HG02588 (cell line): ENCODE data around the gene DHRS3.
"Not testable (repeated sequence)": the region's sequence is repeated elsewhere in the genome, so short reads cannot be mapped to it uniquely, and the experiment has no call there.

Experiments used
- ATAC-seq: cut with Tn5 transposase; IDR thresholded peaks from one replicate; pipeline ENCODE4 v1.9.1; 2021; ENCODE audit warnings: mild to moderate bottlenecking, moderate library complexity; ENCODE audit not compliant: unreplicated experiment

The DHRS3 gene, protein sequence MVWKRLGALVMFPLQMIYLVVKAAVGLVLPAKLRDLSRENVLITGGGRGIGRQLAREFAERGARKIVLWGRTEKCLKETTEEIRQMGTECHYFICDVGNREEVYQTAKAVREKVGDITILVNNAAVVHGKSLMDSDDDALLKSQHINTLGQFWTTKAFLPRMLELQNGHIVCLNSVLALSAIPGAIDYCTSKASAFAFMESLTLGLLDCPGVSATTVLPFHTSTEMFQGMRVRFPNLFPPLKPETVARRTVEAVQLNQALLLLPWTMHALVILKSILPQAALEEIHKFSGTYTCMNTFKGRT

DNA sequence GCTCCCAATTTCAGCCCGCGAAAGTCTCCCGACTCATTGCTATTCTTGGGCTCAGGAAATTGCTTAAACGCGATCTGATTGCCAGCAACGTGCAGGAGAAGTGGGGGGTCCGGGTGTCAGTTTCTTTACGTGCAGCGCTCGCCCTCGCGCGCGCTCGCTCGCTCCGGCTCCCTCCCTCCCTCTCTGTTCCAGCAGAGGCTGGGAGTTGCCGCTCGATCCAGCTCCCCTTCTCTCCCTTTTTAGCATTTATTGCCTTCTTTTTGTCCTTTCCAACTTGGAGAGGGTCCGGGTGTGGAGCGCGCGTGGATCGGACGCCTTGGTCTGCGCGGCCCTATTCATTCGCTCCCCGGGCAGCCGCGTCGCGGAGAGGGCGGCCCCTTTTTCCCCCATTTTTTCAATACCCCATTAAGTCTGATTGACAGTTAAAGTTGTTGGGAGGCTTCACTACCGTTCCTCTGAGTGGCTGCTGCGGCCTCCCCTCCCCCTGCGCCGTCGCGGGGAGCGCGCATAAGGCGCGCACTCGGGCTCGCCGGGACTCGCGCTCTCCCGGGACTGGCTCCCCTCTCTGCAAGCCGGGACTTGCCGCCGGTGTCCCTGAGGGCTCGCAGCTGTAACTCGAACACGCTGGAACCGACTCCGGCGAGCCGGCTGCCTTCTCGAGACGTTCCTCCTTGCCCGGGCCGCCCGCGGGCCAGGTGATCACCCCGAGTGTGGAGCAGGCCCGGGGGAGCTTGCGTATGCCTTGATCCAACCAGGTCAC is at the start of gene DHRS3:
Gene DHRS3 (minus strand): TSS at position 310 of the 760 bp plus-strand sequence. CDS start 862 bp downstream, outside the sequence.
- ATAC-seq, result peak; percentile 51

DNA sequence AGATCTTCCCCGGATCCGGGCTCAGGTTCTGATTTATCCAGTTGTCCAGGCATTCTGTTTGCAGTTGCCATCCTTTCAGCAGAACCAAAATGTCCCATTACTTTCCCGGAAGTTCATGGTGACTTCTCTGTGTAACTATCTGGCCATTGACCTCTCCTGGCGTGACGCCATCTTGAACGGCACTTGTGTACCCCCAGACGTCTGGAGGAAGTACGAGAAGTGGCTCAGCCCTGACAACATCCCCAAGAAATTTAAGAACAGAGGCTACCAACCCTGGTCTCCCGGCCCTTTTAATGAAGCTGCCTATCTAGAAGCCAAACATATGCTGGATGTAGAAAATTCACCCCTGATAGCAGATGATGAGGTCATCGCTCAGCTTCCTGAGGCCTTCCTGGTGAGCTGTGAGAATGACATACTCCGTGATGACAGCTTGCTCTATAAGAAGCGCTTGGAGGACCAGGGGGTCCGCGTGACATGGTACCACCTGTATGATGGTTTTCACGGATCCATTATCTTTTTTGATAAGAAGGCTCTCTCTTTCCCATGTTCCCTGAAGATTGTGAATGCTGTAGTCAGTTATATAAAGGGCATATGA is 48.2 kb upstream of the DHRS3 start:
- no peak for ATAC-seq

DNA sequence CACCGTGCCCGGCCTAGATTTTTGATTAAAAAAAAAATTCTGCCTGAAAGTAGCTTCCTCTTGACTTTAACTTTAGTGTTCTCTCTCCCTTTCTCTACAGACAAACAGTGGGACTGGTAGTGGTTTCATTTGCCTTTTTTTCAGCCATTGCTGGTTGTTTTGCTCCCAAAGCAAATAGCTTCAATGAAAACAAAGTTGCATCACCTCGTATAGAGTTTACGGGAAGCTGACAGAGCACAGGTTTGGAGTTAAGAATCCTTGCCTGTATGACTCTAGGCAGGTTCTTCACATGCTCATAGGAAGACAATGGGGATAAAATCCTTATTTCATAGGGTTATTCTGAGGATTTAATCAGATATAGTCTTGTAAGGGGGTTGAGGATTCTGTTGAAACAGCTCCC is 47.5 kb upstream of the DHRS3 start:
- no peak for ATAC-seq

DNA sequence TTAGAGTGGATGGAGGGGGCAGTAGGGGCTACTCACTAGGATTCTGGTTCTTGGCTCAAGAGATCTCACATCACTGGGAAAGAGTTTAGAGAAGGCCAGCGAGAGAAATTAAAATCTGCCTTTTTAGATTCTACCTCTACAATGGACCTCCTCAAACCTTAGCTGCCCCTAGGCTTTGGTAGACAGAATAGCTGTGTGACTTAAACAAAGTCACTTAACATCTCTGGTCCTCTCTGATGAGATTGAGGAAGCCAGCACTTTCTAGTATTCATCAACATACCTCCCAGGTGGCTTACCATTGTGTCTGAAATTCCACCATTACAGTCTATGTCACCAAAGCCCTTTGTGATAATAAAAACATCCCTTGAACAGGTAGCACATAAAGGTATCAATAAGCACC is 44.5 kb upstream of the DHRS3 start:
- no peak for ATAC-seq

DNA sequence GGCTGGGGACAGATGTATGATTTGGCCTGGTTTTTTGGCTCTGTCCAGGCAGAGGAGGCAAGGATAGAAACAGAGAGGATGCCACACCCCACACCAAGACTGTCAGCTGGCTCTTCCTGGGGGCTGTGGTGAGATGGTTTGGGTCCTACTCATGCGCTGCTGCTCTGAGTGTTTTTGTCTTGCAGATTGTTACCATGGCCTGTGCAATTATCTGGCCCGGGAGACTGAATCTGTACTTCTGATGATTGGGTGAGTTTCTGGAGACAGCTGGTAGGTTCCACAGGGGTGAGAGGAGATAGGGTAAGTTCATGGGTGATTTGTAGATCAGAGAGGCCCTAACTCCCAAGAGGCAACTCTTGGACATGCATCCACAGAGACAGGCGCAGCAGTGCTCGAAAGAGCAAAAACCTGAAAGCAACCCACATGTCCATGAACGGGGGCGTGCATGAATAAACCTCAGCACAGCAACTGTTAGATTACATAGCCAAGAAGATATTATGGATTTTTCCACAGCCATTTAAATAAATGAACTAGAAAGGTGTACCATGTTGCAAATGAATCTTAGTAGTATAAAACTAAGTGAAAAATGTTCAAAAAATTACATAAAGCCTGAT is 43.7 kb upstream of the DHRS3 start:
- ATAC-seq, result no peak

DNA sequence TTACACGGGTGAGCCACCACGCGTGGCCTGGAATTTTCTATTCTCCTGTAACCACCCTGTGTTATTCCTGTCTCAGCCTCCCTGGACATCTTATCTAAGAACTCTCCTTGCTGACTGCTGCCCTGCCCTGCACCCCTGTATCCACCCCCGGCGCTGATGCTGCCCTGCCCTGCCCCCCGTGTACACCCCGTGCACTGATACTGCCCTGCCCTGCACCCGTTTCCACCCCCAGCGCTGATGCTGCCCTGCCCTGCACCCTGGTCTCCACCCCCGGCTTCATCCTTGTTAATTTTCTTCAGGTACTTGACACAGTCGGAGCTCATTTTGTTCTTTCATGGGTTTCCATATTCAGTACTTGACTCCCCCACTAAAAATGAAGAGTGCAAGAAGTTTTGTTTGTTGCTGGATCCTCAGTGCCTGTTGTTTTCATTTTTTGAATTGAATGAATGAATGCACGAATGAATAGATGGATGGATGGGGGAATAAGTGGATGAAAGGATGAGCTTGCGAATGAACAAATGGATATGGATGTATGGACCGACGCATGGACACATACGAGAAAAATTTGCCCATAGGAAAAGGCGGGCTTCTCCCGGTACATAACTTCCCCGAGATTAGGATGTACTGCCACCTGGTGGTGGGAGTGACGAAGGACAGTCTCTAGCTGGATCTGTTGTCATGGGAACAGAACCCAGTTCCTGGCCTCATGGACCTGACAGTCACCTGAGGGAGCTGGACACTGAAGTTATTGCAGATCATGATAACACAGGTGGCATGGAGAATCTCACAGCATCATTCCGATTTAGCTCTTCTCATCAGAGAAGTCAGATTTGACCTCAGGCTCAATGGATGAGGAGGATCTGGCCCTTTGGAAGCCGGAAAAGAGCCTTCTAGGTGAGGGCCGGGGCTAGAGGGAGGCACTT is 40.8 kb upstream of the DHRS3 start:
- ATAC-seq, result no peak

DNA sequence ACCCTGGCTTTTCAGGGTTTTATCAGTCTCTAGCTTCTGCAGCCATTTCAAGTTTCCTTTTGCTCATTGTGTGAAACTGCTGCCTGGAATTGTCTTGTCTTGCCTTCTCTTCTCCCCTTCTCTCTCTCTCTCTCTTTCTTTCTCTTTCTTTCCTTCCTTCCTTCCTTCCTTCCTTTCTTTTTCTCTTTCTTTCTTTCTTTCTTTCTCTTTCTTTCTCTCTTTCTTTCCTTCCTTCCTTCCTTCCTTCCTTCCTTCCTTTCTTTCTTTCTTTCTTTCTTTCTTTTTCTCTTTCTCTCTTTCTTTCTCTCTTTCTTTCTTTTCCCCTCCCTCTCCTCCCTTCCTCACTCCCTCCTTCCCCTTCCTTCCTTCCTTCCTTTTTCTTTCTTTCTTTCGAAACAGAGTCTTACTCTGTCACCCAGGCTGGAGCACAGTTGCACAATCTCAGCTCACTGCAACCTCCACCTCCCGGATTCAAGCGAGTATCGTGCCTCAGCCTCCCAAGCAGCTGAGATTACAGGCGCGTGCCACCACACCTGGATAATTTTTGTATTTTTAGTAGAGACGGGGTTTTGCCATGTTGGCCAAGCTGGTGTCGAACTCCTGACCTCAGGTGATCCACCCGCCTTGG is 40.0 kb upstream of the DHRS3 start:
- ATAC-seq, result not testable (repeated sequence)

DNA sequence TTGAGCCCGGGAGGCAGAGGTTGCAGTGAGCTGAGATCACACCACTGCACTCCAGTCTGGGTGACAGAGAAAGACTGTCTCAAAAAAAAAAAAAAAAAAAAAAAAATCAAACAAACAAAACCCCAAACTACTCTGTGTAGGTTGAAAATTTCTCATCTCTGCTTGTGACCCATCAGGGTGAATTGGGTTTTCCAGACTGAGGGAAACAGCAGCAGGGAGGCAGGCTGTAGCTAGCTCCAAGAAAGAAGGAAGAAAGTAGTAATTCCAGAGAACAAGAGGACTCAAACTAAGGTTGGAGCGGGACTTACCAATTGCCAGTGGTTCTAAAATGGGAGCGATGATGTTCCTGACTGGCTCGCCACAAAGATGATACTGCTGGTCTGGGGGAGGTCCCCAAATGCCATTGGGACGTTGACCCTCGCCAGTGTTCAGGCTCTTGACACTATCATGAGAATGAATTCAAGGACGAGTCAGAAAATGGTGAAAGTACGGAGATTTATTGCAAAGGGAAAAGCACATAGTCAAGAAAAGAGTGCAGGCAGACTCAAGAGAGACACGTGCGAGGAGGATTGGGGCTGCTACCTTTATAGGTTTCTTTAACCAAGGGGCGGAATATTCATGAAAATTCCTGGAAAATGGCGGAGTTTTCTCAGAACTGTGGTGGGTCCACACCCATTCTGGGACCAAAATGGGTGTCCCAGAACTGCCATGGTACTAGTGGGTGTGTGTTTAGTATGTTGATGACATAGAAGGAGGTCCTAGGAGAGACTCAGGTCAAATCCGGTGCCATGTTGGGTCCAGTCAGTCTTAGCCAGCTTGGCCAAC is 39.3 kb upstream of the DHRS3 start:
- no peak for ATAC-seq

DNA sequence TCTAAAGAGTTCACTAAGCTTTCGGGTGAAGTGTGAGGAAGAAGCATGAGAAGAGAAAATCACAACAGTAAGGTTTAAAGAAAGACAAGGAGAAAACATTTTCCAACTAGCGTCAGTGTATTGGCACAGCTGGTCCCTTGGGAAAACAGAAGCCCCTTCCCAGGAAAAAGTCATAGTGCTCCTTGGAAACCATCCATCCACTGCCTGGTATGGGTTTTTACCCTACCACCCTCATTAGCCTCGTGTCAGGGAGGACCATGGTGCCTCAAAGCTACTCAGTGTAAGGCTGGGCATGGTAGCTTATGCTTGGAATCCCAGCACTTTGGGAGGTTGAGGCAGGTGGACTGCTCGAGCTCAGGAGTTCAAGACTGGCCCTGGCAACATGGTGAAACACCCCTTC is 38.6 kb upstream of the DHRS3 start:
- ATAC-seq, result no peak

DNA sequence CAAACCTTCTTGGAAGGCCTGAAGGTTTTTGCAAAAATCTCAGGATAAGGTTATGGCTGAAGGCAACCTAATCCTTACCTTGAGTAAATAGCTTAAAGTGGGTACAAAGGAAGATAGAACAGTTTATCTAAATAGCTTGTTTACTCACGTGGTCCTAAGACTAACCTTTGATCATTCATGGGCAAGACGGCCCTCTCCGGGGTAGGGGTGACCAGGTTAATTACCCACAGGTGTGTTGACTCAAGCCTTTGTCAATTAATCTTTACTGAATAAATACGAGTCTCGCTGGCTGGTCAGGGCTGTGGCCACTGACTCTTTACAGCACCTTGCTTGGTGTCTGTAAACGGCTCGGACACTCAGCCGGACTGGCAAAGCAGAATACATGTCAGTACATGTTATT is 36.6 kb upstream of the DHRS3 start:
- no peak for ATAC-seq

DNA sequence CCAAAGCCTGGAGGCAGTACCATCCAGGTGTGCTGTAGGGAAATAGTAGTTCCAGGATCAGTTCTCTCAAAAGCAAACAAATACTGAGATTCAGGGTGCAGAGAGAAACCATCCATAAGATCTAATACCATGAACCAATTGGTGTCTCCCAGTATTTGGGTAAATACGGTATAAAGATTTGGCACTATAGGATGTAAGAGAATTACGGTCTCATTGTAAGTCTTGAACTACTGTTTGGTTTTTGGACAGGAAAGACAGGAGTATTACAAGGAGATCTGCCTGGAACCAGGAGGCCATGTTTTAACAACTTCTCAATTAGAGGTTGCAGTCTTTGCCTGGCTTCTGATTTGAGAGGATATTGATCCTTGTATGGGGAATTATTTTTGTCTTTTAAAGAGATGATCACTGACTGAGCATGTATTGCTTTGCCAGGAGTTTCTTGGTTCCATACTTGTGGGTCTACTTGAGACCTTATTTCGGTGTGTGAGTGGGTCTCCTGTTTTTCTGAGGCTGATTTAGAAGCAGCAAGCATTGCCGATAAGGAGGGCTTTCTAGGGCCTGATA is 36.1 kb upstream of the DHRS3 start:
- no peak for ATAC-seq

DNA sequence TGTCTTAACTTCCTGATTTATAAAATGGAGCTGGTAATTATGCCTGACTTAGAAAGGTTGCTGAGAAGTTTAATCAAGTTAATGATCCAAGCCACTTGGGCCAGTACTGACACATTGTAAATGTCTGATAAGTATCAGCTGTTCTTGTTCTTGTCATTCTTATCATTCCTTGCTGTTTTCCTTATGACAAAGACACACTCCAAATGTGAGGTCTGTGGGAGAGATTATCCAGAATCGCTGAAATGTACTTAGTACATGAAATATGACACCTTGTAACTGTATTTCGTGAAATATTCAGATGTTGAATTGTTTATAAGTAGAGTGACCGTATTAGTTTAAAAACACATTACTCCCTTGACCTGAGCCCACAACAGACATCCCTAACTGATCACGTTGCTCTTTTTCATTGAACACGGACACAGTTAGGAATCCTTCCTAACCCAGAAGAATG is 32.0 kb upstream of the DHRS3 start:
- no peak for ATAC-seq

DNA sequence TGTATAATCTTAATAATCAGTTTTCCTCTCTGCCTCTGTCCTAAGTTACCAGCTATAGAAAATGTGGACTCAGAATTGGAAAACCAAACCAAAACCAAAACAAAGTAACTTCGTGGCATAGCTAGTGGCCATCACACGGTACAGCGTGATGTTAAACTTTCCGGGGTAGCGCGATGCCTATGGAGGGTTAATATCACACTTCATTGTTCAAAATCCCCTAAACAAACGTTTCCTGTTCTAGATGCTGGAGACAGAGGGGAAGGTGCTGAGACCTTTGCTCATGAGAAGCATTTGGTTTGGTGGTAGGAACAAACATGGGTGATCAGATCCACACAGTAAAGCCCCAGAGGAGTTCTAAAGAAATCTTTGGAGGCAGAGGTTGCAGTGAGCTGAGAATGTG is 30.7 kb upstream of the DHRS3 start:
- no peak for ATAC-seq

DNA sequence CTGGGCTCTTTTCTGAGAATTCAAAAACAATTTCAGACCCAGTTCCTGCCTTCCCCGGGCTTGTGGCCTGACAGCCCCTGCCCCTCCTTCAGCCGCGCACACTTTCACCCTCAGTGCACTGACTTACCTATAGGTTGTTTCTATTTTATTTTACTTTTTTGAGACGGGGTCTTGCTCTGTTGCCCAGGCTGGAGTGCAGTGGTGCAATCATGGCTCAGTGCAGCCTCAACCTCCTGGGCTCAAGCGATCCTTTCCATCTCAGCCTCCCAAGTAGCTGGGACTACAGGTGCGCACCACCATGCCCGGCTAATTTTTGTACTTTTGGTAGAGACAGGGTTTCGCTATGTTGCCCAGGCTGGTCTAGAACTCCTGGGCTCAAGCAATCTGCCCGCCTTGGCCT is 27.4 kb upstream of the DHRS3 start:
- ATAC-seq, result not testable (repeated sequence)

DNA sequence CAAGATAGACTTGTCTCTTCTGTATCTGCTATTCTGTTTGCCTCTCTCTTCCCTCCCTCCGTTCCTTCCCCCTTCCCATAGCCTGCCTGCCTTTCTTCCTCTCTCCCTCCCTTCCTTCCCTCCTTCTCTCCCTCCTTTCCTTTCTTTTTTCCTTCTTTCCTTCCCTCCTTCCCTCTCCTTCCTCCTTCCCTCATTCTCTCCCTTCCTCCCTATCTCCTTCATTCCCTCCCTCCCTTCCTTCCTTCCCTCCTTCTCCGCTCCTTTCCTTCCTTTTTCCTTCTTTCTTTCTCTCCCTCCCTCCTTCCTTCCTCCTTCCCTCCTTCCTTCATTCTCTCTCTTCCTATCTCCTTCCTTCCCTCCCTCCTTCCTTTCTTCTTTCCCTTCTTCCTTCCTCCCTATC is 26.8 kb upstream of the DHRS3 start:
- no peak for ATAC-seq

DNA sequence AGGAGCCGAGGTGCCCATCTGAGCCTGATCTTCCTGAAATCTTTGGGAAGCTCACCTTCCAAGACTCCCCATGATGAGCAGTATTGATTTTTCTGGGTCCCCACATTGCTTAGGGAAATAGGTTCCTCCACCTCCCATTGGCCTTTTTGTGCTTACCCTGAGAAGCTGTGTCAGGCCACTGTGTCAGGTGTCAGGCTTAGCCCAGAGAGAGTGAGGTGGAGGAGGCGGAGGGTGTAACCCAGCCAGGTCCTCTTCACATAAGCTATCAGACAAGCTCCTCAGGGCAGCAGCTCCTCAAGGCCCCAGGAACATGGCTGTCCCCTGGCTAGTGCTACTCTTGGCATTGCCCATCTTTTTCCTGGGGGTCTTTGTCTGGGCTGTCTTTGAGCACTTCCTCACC is 26.2 kb upstream of the DHRS3 start:
- no peak for ATAC-seq

DNA sequence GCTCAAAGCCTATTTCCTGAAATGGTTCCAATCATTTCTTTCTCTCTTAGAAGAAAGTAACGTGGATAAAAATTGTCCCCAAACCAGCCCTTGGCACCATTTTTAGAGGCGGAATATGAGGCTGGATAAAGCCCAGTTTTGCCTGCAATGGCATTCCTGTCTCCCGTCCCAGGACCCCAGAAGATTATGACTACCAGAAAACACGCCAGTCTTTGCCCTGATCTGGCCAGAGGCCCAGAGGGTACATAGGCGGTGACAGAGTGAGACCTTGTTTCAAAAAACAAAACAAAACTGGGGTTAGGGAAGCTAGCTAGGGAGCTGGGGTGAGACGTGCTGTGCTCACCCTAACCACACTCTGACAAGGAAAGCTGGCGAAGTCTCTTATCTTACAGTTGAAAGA is 25.8 kb upstream of the DHRS3 start, which contains the start of gene AADACL4:
Gene AADACL4 (plus strand): TSS at position 301 of the 400 bp plus-strand sequence. CDS start 462 bp downstream, outside the sequence.
- no peak for ATAC-seq

DNA sequence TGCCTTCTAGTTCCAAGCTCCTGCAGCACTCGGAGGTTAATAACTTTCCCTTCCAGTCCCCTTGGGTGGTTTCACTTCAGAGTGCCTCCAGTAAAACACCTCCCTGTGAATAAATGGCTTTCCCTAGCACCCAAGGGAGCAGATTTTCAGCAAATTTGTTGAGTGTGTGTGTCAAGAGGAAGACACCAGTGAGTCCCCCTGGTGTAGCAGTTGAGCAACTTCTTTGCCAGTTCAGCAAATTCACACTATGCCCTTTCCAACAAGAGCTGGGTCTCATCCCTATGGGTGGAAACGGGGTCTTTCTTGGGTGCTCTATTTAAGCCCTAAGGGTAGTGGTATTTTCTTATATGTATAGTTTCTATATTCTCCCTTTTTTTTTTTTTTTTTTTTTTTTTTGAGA is 25.1 kb upstream of the DHRS3 start:
- ATAC-seq, result no peak

DNA sequence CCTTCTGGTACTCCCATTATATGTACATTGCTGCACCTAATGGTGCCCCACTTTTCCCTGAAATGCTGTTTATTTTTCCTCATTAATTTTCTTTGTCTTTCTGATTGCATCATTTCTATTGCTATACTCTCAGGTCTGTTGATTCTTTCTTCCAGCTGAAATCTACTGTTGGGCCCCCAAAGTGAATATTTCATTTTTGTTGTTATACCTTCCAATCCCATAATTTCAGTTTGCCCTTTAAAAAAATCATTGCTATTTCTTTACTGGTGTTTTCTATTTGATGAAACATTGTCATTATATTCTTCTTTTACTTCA is 22.9 kb upstream of the DHRS3 start:
- ATAC-seq, result no peak
